A549 (cell line): Measurements from ENCODE around the gene TNNI3K. TPM values are rescaled to one million over a fixed set of nuclear protein-coding genes. Genes with fewer than 3 reads are reported as not detected.

Source experiments
- ATAC-seq, 2 experiments: fragments of 200-7000 bp in 1 of 2; fragments of >200 bp in 1 of 2; cut with Nextera tagmentation in 1 of 2; cut with Tn5 transposase in 1 of 2; 3 replicates each; pipeline versions ENCODE4 v1.8.0 to v1.9.1; 2018 to 2020; ENCODE audit warnings: mild to moderate bottlenecking in 1 of 2, moderate library complexity in 1 of 2
- CTCF ChIA-PET: fragments of 300-600 bp; sonication (Branson Sonifier 250); formaldehyde crosslinking; extraction: SDS; loops from one replicate; lab custom pipeline; 2021; ENCODE audit warnings: antibody characterized with exemption, inconsistent platforms; lab: Yijun Ruan, JAX
- POLR2A ChIA-PET: fragments of 350-600 bp; formaldehyde crosslinking; extraction: SDS; loops from one replicate; lab custom pipeline; 2021; ENCODE audit warnings: antibody characterized with exemption, inconsistent platforms; lab: Yijun Ruan, JAX
- DNase-seq, 2 experiments: peaks; one replicate each; pipeline versions ENCODE4 v3.0.0 to v3.0.0-alpha.2; 2011 to 2016; ENCODE audit warnings: low read depth in 1 of 2, low spot score in 1 of 2
- FAIRE-seq: peaks from 2 replicates; lab custom pipeline; 2011; peaks lifted over from hg19 to GRCh38; lab: Jason Lieb, UNC
- H3K27ac ChIP-seq, 2 experiments: fragments of >200 bp; sonication (Bioruptor Twin); formaldehyde crosslinking; 3 replicates each; pipeline ENCODE4 v1.5.1; 2016 to 2017
- H3K4me1 ChIP-seq: fragments of >200 bp; sonication (Bioruptor Twin); formaldehyde crosslinking; 3 replicates; pipeline ENCODE4 v1.6.1; 2016
- H3K4me2 ChIP-seq: fragments of >200 bp; sonication (Bioruptor Twin); formaldehyde crosslinking; 3 replicates; pipeline ENCODE4 v1.6.1; 2016
- H3K4me3 ChIP-seq: fragments of >200 bp; sonication (Bioruptor Twin); formaldehyde crosslinking; 3 replicates; pipeline ENCODE4 v1.5.1; 2016
- H3K9me3 ChIP-seq: fragments of >200 bp; sonication (Bioruptor Twin); formaldehyde crosslinking; 3 replicates; pipeline ENCODE4 v1.6.1; 2016
- BHLHE40 ChIP-seq: IDR thresholded peaks from 2 replicates; pipeline ENCODE4 v1.6.1; 2012; ENCODE audit warnings: low read depth, low read length, inconsistent platforms
- CBX2 ChIP-seq: fragments of 200-600 bp; sonication (generic); IDR thresholded peaks from 2 replicates; pipeline ENCODE4 v1.6.1; 2016; ENCODE audit warnings: low read depth, mild to moderate bottlenecking, borderline replicate concordance
- CHD2 ChIP-seq: fragments of 150-350 bp; IDR thresholded peaks from 2 replicates; pipeline ENCODE4 v1.6.1; 2014; ENCODE audit warnings: low read length; ENCODE audit not compliant: partially characterized antibody
- CHD4 ChIP-seq: fragments of 200-600 bp; sonication (generic); IDR thresholded peaks from 2 replicates; pipeline ENCODE4 v1.6.1; 2016; ENCODE audit warnings: antibody characterized with exemption, mild to moderate bottlenecking, borderline replicate concordance
- EHF ChIP-seq: fragments of 250-450 bp; sonication (Bioruptor Pico); IDR thresholded peaks from 2 replicates; pipeline ENCODE4 v1.5.0; 2020; ENCODE audit warnings: mild to moderate bottlenecking
- FOSB ChIP-seq: fragments of 250-450 bp; sonication (Bioruptor Pico); IDR thresholded peaks from 2 replicates; pipeline ENCODE4 v1.5.0; 2020; ENCODE audit warnings: mild to moderate bottlenecking, moderate library complexity
- GATA3 ChIP-seq: IDR thresholded peaks from 2 replicates; pipeline ENCODE4 v1.6.1; 2012; ENCODE audit warnings: borderline replicate concordance
- HOXA7 ChIP-seq: fragments of 250-450 bp; sonication (Bioruptor Pico); IDR thresholded peaks from 2 replicates; pipeline ENCODE4 v1.5.0; 2020; ENCODE audit warnings: mild to moderate bottlenecking, moderate library complexity
- HOXB5 ChIP-seq: fragments of 250-450 bp; sonication (Bioruptor Pico); IDR thresholded peaks from 2 replicates; pipeline ENCODE4 v1.5.0; 2020; ENCODE audit warnings: mild to moderate bottlenecking, moderate library complexity
- KDM1A ChIP-seq: fragments of 200-600 bp; sonication (generic); IDR thresholded peaks from 2 replicates; pipeline ENCODE4 v1.6.1; 2016; ENCODE audit warnings: low read depth, mild to moderate bottlenecking
- KDM5A ChIP-seq: fragments of 200-600 bp; sonication (generic); IDR thresholded peaks from 2 replicates; pipeline ENCODE4 v1.6.1; 2016; ENCODE audit warnings: antibody characterized with exemption, mild to moderate bottlenecking
- MAZ ChIP-seq: fragments of 150-350 bp; IDR thresholded peaks from 2 replicates; pipeline ENCODE4 v1.6.1; 2014; ENCODE audit warnings: antibody characterized with exemption, low read depth, low read length, borderline replicate concordance
- MYC ChIP-seq: IDR thresholded peaks from 2 replicates; pipeline ENCODE4 v1.6.1; 2012; ENCODE audit warnings: mild to moderate bottlenecking, inconsistent platforms, low read length, improper control_type of control experiment, borderline replicate concordance
- NFE2L2 ChIP-seq: fragments of 150-350 bp; conservative IDR thresholded peaks from 2 replicates; pipeline ENCODE4 v1.6.1; 2014; ENCODE audit warnings: low read length
- NPAS2 ChIP-seq: fragments of 250-450 bp; sonication (Bioruptor Pico); IDR thresholded peaks from 2 replicates; pipeline ENCODE4 v1.8.0; 2022; ENCODE audit warnings: mild to moderate bottlenecking, moderate library complexity, borderline replicate concordance
- NR3C1 ChIP-seq: fragments of >200 bp; sonication (Bioruptor Twin); formaldehyde crosslinking; IDR thresholded peaks from 3 replicates; pipeline ENCODE4 v1.6.1; 2017
- POLR2AphosphoS2 ChIP-seq: conservative IDR thresholded peaks from 2 replicates; pipeline ENCODE4 v1.6.1; 2012; ENCODE audit warnings: low read length, improper control_type of control experiment, inconsistent platforms
- RAD21 ChIP-seq, 2 experiments: fragments of >200 bp in 1 of 2; sonication (Bioruptor Twin) in 1 of 2; formaldehyde crosslinking in 1 of 2; IDR thresholded peaks in 1 of 2; conservative IDR thresholded peaks in 1 of 2; 2 replicates in 1 of 2; 3 replicates in 1 of 2; pipeline ENCODE4 v1.6.1; 2012 to 2018; ENCODE audit warnings: inconsistent platforms in 1 of 2
- RARB ChIP-seq: fragments of 250-450 bp; sonication (Bioruptor Pico); IDR thresholded peaks from 2 replicates; pipeline ENCODE4 v1.8.0; 2021; ENCODE audit warnings: mild to moderate bottlenecking, moderate library complexity
- RCOR1 ChIP-seq: fragments of 150-350 bp; IDR thresholded peaks from 2 replicates; pipeline ENCODE4 v1.6.1; 2014; ENCODE audit warnings: antibody characterized with exemption, low read length, low read depth
- RFX5 ChIP-seq: fragments of 450-650 bp; IDR thresholded peaks from 2 replicates; pipeline ENCODE4 v1.7.1; 2014; ENCODE audit warnings: antibody characterized with exemption, mild to moderate bottlenecking, moderate library complexity
- SMC3 ChIP-seq: fragments of >200 bp; sonication (Bioruptor Twin); formaldehyde crosslinking; IDR thresholded peaks from 3 replicates; pipeline ENCODE4 v1.6.1; 2018; ENCODE audit warnings: inconsistent platforms
- SREBF2 ChIP-seq: fragments of 450-650 bp; IDR thresholded peaks from 2 replicates; pipeline ENCODE4 v1.6.1; 2014; ENCODE audit warnings: mild to moderate bottlenecking, moderate library complexity
- ZC3H11A ChIP-seq: fragments of 450-650 bp; IDR thresholded peaks from 2 replicates; pipeline ENCODE4 v1.6.1; 2014; ENCODE audit warnings: antibody characterized with exemption, mild to moderate bottlenecking
- ZFP36 ChIP-seq: fragments of 450-650 bp; IDR thresholded peaks from 2 replicates; pipeline ENCODE4 v1.6.1; 2014; ENCODE audit warnings: borderline replicate concordance; ENCODE audit not compliant: partially characterized antibody
- ZSCAN20 ChIP-seq: fragments of 250-450 bp; sonication (Bioruptor Pico); IDR thresholded peaks from 2 replicates; pipeline ENCODE4 v1.8.0; 2022; ENCODE audit warnings: mild to moderate bottlenecking, moderate library complexity
- WGBS: methylation state at CpG from one replicate; pipeline ENCODE4 v1.1.6; 2017; ENCODE audit errors: missing lambda C conversion rate; 5-methylcytosine and 5-hydroxymethylcytosine counted together
- polyA plus RNA-seq, 4 experiments: library from polyadenylated mRNA; depleted of rRNA in 3 of 4; stranded (reverse); fragments of >200 nt; fragmentation: RNase III in 1 of 4; extraction: RNeasy Plus Mini Kit Qiagen cat#74134 plus additional on column Dnase treatment in 1 of 4; gene quantifications; 2 replicates in 3 of 4; 3 replicates in 1 of 4; pipeline ENCODE4 v1.2.3, GENCODE V29; 2011 to 2017
- TF ChIP-seq, protein P1 (sequence below): IDR thresholded peaks from 2 replicates; pipeline ENCODE4 v1.6.1; 2012
- TF ChIP-seq, protein P2 (sequence below): fragments of >200 bp; sonication (Bioruptor Twin); formaldehyde crosslinking; IDR thresholded peaks from 3 replicates; pipeline ENCODE4 v1.6.1; 2016
- TF ChIP-seq, protein P3 (sequence below): fragments of 450-650 bp; IDR thresholded peaks from 2 replicates; pipeline ENCODE4 v1.6.1; 2014; ENCODE audit warnings: antibody characterized with exemption
- TF ChIP-seq, protein P4 (sequence below): IDR thresholded peaks from 2 replicates; pipeline ENCODE4 v1.6.1; 2012; ENCODE audit warnings: low read depth, borderline replicate concordance

Gene TNNI3K
- polyA plus RNA-seq, 2 of the 4 experiments (the other 2 are of a cell fraction): 0.67 TPM; not detected in 1

DNA sequence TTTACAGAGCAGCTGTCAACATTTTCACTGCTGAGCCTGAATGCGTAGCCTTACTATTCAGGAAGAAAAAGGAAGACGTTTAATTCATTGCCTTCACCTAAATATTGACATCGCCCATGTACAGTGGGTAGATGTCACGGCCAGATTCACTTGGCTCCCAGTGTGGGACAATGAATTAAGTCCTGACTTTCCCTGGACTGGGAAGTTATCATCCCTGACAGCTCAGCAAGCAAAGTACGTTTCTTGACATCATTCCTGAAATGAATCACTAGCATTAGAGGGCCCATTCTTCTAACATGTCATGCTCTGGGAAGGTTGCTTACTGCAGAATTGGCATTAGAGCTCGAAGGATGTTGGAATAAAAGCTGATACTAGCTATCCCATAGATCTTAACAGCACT is 239.4 kb downstream of the TNNI3K start:
- no peak for DNase-seq
- ATAC-seq: no peak
- POLR2A ChIA-PET: interaction anchor here (0.7 kb wide), 1 partner anchor 30 kb away, joined by 6 read pairs; no protein-coding TSS in a partner anchor
- Histone ChIP-seq H3K4me2 (no peak overlapping the region), H3K4me1 (no peaks in the 10 kb centered on the region), H3K27ac (no peak overlapping the region), H3K9me3 (no peaks in the 10 kb centered on the region), H3K4me3 (no peak overlapping the region)
- TF ChIP-seq FOSB (no peak), RAD21 (conservative IDR thresholded peaks at IDR 0.05 in 1 of 2, IDR thresholded peaks at IDR 0.05 in 1 of 2) (no peak), RARB (no peak), RFX5 (no peak), RCOR1 (no peak), SREBF2 (no peak), ZSCAN20 (CRISPR knock-in tag) (no peak), ZC3H11A (no peak), NR3C1 (no peak), BHLHE40 (no peak), KDM1A (no peak), CHD4 (no peak), NPAS2 (CRISPR knock-in tag) (no peak), KDM5A (no peak)
- TF ChIP-seq, protein P1, sequence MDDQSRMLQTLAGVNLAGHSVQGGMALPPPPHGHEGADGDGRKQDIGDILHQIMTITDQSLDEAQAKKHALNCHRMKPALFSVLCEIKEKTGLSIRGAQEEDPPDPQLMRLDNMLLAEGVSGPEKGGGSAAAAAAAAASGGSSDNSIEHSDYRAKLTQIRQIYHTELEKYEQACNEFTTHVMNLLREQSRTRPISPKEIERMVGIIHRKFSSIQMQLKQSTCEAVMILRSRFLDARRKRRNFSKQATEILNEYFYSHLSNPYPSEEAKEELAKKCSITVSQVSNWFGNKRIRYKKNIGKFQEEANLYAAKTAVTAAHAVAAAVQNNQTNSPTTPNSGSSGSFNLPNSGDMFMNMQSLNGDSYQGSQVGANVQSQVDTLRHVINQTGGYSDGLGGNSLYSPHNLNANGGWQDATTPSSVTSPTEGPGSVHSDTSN: no peak
- TF ChIP-seq, protein P2, sequence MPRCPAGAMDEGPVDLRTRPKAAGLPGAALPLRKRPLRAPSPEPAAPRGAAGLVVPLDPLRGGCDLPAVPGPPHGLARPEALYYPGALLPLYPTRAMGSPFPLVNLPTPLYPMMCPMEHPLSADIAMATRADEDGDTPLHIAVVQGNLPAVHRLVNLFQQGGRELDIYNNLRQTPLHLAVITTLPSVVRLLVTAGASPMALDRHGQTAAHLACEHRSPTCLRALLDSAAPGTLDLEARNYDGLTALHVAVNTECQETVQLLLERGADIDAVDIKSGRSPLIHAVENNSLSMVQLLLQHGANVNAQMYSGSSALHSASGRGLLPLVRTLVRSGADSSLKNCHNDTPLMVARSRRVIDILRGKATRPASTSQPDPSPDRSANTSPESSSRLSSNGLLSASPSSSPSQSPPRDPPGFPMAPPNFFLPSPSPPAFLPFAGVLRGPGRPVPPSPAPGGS: no peak
- TF ChIP-seq, protein P3, sequence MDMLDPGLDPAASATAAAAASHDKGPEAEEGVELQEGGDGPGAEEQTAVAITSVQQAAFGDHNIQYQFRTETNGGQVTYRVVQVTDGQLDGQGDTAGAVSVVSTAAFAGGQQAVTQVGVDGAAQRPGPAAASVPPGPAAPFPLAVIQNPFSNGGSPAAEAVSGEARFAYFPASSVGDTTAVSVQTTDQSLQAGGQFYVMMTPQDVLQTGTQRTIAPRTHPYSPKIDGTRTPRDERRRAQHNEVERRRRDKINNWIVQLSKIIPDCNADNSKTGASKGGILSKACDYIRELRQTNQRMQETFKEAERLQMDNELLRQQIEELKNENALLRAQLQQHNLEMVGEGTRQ: no peak
- no peak for FAIRE-seq
- WGBS: 31% methylated on average over 6 of the region's 6 CpGs
- CTCF ChIA-PET: no interaction called here

DNA sequence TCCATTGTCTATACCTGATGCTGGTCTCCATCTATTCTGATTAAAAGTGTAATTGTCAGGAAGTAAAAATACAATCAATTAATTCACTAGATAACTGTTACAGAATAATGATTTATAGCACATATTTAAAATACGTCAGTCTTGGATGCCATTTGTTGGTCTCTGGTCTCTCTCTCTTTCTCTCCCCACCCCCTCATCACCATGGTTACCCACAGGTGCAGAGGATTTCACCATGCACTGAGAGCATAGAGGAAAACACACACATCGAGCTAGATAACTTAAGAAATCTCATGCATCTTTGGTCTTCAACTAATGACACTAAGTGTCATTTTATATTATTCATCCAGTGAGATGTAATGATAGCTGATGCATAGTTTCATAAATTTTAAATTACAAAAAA is 243.8 kb downstream of the TNNI3K start:
- FAIRE-seq: no peak

DNA sequence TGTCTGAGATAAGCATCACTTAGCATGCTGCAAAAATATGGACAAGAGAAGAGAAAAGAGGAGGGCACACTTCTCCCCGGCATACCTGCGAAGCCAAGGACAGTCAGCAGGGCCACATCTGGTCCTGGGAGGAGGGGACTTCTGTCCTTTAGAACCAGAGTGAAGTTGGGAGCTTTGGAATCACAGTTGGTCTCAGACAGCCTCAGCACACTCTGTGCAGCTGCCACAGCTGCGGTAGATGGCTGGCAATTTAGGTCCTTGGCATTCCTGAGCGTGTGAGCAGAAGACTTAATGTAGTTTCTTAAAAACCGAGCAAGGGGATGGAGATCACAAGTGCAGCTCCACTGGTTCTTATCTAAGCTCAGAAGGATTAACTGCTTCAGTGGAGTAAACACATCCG is 244.9 kb downstream of the TNNI3K start:
- no peak overlapping the region for H3K4me3 ChIP-seq
- ChIA-PET CTCF (no interaction called here), POLR2A (no interaction called here)
- no peaks in the 10 kb centered on the region for H3K9me3 ChIP-seq
- DNase-seq: no peak
- H3K4me1 ChIP-seq: no peaks in the 10 kb centered on the region
- H3K27ac ChIP-seq: no peak overlapping the region
- WGBS: 25% methylated on average over 4 of the region's 6 CpGs
- no peak overlapping the region for H3K4me2 ChIP-seq
- FAIRE-seq: no peak
- ATAC-seq: no peak
- TF ChIP-seq KDM5A: no peak
- TF ChIP-seq NR3C1: no peak
- TF ChIP-seq SMC3: no peak
- TF ChIP-seq BHLHE40: no peak
- no peak for TF ChIP-seq MYC
- TF ChIP-seq ZC3H11A: no peak
- no peak for TF ChIP-seq NFE2L2
- TF ChIP-seq EHF (CRISPR knock-in tag): no peak
- TF ChIP-seq POLR2AphosphoS2: no peak
- no peak for TF ChIP-seq ZFP36
- TF ChIP-seq HOXB5 (CRISPR knock-in tag): no peak
- TF ChIP-seq CBX2: no peak
- no peak for TF ChIP-seq GATA3
- TF ChIP-seq MAZ: no peak
- TF ChIP-seq, protein P2: no peak

More for the DNA sequence above, 243.8 kb downstream of the TNNI3K start:
- H3K4me3 ChIP-seq: no peak overlapping the region
- DNase-seq (no peak), ATAC-seq (no peak)
- CTCF ChIA-PET: no interaction called here
- WGBS: 25% methylated on average over 2 of the region's 2 CpGs
- POLR2A ChIA-PET: no interaction called here
- H3K27ac ChIP-seq: no peak overlapping the region
- H3K4me1 ChIP-seq: no peaks in the 10 kb centered on the region
- TF ChIP-seq, protein P4, sequence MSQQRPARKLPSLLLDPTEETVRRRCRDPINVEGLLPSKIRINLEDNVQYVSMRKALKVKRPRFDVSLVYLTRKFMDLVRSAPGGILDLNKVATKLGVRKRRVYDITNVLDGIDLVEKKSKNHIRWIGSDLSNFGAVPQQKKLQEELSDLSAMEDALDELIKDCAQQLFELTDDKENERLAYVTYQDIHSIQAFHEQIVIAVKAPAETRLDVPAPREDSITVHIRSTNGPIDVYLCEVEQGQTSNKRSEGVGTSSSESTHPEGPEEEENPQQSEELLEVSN: no peak
- TF ChIP-seq CHD2: no peak
- no peak for TF ChIP-seq ZC3H11A
- TF ChIP-seq HOXA7 (CRISPR knock-in tag): no peak
- no peak for TF ChIP-seq RFX5
- TF ChIP-seq NPAS2 (CRISPR knock-in tag): no peak
- TF ChIP-seq, all 56 proteins: peak for 0
- H3K9me3 ChIP-seq: no peaks in the 10 kb centered on the region
- no peak overlapping the region for H3K4me2 ChIP-seq
